Choroid plexus epithelial cell (primary cell): ENCODE measurements around the gene GATD1.
"Not testable (repeated sequence)": the region's sequence is repeated elsewhere in the genome, so short reads cannot be mapped to it uniquely, and the experiment has no call there.

Source experiments
- DNase-seq: peaks from one replicate; pipeline ENCODE4 v3.0.0-alpha.2; 2010; ENCODE audit warnings: low read depth
- H3K4me3 ChIP-seq: 2 replicates; pipeline ENCODE4 v1.5.1; 2011; ENCODE audit warnings: low read depth, mild to moderate bottlenecking, control low read depth, low read length, moderate library complexity
- TF ChIP-seq, protein P1 (sequence below): conservative IDR thresholded peaks from 2 replicates; pipeline ENCODE4 v1.5.1; 2011; ENCODE audit warnings: low read depth, mild to moderate bottlenecking, control low read depth, inconsistent platforms, low read length, moderate library complexity

GATD1 gene

DNA sequence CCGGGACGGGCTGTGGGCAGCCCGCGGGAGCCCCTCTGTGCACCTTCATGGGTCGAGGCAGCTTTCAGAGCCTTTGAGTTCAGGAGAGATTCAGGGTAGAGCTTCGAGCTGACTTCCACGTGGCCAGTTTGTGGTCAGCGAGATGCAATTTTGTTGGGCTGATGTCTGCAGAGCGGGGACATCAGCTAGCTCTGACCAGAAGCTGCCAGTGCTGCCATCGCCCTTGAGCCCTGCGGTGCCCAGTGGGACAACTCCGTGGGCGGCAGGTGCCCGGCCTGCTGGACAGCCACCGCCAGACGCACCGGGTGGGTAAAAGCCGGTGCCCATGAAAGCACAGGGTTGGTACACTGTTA lies 29.3 kb downstream of the GATD1 start:
- DNase-seq: peak; percentile 39
- H3K4me3 ChIP-seq: peak overlapping the region; percentile 83
- TF ChIP-seq, protein P1, sequence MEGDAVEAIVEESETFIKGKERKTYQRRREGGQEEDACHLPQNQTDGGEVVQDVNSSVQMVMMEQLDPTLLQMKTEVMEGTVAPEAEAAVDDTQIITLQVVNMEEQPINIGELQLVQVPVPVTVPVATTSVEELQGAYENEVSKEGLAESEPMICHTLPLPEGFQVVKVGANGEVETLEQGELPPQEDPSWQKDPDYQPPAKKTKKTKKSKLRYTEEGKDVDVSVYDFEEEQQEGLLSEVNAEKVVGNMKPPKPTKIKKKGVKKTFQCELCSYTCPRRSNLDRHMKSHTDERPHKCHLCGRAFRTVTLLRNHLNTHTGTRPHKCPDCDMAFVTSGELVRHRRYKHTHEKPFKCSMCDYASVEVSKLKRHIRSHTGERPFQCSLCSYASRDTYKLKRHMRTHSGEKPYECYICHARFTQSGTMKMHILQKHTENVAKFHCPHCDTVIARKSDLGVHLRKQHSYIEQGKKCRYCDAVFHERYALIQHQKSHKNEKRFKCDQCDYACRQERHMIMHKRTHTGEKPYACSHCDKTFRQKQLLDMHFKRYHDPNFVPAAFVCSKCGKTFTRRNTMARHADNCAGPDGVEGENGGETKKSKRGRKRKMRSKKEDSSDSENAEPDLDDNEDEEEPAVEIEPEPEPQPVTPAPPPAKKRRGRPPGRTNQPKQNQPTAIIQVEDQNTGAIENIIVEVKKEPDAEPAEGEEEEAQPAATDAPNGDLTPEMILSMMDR: no peak

DNA sequence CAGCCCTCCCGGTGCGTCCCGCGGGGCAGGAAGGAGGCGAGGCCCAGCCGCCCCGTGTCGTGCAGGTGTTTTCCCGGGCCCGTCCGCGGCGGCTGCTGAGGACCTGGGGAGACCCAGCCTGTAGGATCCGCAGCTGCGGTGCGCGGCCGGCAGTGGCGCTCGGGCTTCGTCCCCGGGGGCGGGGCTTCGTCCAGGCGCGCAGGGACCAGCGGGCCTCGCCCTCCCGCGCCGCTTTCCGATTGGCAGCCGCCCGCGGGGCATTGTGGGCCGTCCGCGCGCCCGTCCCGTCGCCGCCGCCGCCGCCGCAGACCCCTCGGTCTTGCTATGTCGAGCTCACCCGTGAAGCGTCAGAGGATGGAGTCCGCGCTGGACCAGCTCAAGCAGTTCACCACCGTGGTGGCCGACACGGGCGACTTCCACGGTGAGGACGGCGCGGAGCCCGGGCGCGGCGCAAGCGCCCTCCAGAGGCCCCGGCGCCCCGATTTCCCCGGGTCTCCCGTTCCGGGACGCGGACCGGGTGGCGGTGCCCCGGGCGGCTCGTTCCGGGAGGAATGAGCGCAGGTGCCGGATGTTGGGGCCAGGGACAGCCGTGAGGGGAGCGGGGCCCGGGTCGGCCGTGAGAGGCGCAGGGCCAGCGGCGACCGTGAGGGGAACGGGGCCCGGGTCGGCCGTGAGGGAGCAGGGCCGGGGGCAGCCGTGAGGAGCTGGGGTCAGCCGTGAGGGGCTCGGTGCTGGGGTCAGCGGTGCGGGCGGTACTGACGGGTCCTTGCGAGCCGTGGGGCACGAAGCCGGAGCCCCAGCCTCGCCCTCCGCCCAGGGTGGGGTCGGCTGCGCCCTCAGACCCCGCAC lies 29.9 kb downstream of the GATD1 start, which contains the start of gene TALDO1:
TSS of gene TALDO1 (plus strand) at position 307 of the 849 bp plus-strand sequence. CDS start at position 325, 18 bp downstream.
- TF ChIP-seq, protein P1: peak; percentile 13
- H3K4me3 ChIP-seq: peak within 1 kb of the TSS; percentile 83
- peak; percentile 80 for DNase-seq

DNA sequence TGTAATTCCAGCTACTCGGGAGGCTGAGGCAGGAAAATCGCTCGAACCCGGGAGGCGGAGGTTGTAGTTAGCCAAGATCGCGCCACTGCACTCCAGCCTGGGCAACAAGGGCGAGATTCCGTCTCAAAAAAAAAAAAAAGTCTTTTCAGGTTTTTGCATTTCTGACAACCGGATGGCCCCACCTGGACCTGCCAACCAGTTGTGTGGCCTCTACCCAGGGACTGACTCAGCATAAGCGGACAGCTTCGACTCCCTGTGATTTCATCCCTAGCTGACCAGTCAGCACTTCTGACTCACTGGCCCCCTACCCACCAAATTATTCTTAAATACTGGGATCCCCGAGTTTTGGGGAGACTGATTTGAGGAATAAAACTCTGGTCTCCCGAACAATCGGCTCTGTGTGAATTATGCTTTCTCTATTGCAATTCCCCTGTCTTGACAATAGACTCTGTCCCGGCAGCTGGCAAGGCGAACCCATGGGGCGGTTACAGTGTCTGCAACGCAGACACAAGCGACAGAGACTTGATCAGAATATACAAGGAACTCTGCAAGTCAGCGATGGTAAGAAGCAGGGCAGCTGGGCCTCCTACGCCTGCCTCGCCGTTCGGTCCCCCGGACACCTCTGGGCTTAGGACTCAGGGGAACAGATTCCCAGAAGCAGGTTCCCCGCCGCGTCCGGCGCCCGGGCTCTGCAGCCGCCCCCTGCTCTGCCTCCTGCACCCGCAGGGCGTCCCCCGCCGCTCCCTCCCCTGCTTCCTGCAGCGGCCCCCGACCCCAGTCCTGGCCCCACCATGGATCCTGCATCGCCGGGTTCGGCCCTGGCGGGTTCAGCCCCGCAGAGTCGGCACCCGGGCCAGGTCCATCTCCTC lies 30.8 kb downstream of the GATD1 start:
- peak; percentile 14 for DNase-seq
- peak overlapping the region; percentile 83 for H3K4me3 ChIP-seq
- TF ChIP-seq, protein P1: no peak

DNA sequence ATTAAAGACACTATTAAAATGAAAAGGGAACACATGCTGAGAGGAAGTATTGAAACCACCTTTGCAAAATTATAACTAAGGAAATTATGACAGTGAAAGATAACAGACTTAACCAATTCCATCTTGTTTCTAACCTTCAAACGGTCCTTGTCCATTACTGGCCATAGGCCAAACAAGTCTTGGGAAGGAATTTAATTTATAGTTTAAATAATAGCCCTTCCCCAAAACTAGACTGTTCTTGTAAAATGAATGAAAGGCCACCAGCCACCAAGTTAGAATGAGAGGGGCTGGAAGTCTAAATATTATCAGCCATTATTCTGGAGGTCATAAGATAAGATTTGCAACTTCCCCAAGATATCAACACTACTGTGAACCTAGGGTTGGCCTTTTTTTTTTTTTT lies 31.9 kb downstream of the GATD1 start:
- no peak for DNase-seq
- H3K4me3 ChIP-seq: no peak overlapping the region
- TF ChIP-seq, protein P1: no peak

DNA sequence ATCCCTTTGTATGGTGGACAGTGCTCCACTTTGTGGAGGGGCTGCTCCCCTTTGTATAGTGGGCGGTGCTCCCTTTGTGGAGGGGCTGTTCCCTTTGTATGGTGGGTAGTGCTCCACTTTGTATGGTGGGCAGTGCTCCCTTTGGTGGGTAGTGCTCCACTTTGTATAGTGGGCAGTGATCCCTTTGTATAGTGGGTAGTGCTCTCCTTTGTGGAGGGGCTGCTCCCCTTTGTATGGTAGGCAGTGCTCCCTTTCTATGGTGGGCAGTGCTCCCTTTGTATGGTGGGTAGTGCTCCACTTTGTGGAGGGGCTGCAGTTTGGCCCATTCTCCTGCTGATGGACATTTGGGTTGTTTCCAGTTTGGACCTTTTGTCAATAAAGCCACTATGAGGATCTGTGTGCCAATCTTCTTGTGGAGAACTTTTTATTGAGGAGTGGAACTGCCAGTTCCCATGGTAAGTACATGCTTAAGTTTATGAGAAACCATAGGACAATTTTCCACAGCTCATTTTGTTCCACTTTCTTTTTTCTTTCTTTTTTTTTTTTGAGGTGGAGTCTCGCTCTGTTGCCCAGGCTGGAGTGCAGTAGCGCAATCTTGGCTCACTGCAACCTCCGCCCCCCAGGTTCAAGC lies 34.6 kb downstream of the GATD1 start:
- H3K4me3 ChIP-seq: no peak overlapping the region
- DNase-seq: no peak
- TF ChIP-seq, protein P1: no peak

DNA sequence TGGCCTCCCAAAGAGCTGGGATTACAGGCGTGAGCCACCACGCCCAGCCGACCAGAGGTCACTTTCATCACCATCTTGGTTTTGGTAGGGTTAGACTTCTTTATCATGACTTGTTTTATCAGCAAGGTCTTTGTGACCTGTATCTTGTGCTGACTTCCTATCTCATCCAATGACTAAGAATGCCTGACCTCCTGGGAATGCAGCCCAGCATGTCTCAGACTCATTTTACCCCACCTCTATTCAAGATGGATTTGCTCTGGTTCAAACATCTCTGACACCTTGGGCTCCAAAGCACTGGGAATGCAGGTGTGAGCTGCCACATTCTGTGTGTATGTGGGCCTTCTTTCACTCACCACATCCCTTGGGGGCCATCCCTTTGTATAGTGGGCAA lies 35.1 kb downstream of the GATD1 start:
- no peak for DNase-seq
- TF ChIP-seq, protein P1: no peak
- H3K4me3 ChIP-seq: no peak overlapping the region

DNA sequence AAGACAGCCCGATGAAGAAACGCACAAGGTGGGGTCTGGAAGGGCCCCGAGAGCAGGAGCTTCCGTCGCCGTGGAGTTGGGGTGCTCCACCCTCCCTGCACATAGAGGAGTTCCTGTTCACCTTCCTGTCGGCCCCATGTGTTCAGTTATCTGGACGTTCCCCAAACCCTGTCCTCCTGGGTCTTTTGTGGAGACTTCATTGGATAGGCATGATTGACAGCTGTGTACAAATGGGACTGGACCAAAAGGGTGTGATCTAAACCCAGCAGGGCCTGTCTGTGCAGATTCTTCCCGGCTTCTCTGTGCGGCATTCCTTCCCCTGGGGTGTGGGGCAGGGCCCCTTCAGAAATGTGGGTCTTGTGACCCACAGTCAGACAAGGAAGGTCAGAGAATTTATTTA lies 39.4 kb downstream of the GATD1 start:
- DNase-seq: not testable (repeated sequence)

More for the DNA sequence above, 39.4 kb downstream of the GATD1 start:
- H3K4me3 ChIP-seq: not testable (repeated sequence)
